OCI-LY3 (cell line): ENCODE measurements around the gene COA8.

ENCODE experiments used
- H2AFZ ChIP-seq: fragments of 200-600, 300-600 bp; shearing (Covaris generic); 2 replicates; pipeline ENCODE4 v1.6.0; 2014; ENCODE audit warnings: antibody characterized with exemption, low read depth, low read length
- H3K27ac ChIP-seq: fragments of 200-600, 300-600 bp; sonication (generic); 2 replicates; pipeline ENCODE4 v1.5.1; 2014; ENCODE audit warnings: mild to moderate bottlenecking, low read length, moderate library complexity, mixed read lengths
- H3K27me3 ChIP-seq: fragments of 200-600, 300-600 bp; sonication (generic); 2 replicates; pipeline ENCODE4 v1.6.1; 2014; ENCODE audit warnings: low read depth, low read length, mixed read lengths
- H3K36me3 ChIP-seq: fragments of 200-600, 300-600 bp; sonication (generic); replicated peaks from 2 replicates; pipeline ENCODE3; 2014; ENCODE audit warnings: low read depth, low read length, mixed read lengths
- H3K4me1 ChIP-seq: fragments of 300-600, 200-600 bp; sonication (generic); 2 replicates; pipeline ENCODE4 v1.6.1; 2014; ENCODE audit warnings: low read length, mixed read lengths
- H3K4me2 ChIP-seq: fragments of 200-600, 300-600 bp; sonication (generic); 2 replicates; pipeline ENCODE4 v1.6.1; 2014; ENCODE audit warnings: low read length, mixed read lengths
- H3K4me3 ChIP-seq: fragments of 300-600, 200-600 bp; sonication (generic); 2 replicates; pipeline ENCODE4 v1.5.1; 2014; ENCODE audit warnings: antibody characterized with exemption, mild to moderate bottlenecking, low read length, moderate library complexity
- H3K79me2 ChIP-seq: fragments of 300-600, 200-600 bp; shearing (Covaris generic); 2 replicates; pipeline ENCODE4 v1.6.1; 2014; ENCODE audit warnings: mild to moderate bottlenecking, low read length, mixed read lengths
- H3K9ac ChIP-seq: fragments of 300-600, 200-600 bp; shearing (Covaris generic); 2 replicates; pipeline ENCODE4 v1.6.0; 2014; ENCODE audit warnings: mild to moderate bottlenecking, low read length, moderate library complexity
- H3K9me3 ChIP-seq: fragments of 200-600, 300-600 bp; shearing (Covaris generic); 2 replicates; pipeline ENCODE4 v1.6.1; 2014; ENCODE audit warnings: low read length, mixed read lengths; ENCODE audit not compliant: insufficient read depth
- H4K20me1 ChIP-seq: fragments of 200-600, 300-600 bp; sonication (generic); 2 replicates; pipeline ENCODE4 v1.6.1; 2016; ENCODE audit warnings: low read length, mixed read lengths; ENCODE audit not compliant: insufficient read depth
- EZH2phosphoT487 ChIP-seq: fragments of 200-600 bp; shearing (Covaris generic); IDR thresholded peaks from 2 replicates; pipeline ENCODE4 v1.6.1; 2018; ENCODE audit warnings: antibody characterized with exemption, mixed run types, low read depth
- TF ChIP-seq, protein P1 (sequence below): fragments of 200-600, 300-600 bp; sonication (generic); IDR thresholded peaks from 2 replicates; pipeline ENCODE4 v1.5.1; 2014; ENCODE audit warnings: antibody characterized with exemption, low read length, low read depth

COA8 gene

DNA sequence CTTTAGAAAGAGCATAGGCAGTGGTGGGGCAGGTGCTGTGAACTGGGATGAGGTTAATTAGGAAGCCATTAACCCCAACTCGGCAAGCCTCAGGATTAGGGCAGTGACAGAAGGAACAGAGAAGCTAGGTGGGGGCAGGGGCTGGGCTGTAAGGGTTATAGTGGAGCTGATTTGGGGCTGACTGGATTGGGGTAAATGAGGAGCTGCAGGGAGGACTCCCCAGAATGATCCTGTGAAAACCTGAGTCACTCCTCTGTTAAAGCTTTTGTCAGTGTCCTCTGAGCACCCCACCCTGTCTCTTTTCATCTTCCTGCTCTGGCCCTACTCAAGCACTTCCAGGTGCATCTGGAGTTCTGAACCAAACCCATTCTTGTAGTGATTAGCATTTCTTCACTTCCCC, 70.6 kb downstream of the COA8 start:
- H4K20me1 ChIP-seq: peaks cover 54% of the 10 kb centered on the region
- no peak overlapping the region for H3K4me3 ChIP-seq
- H3K36me3 ChIP-seq: peaks cover 6% of the 10 kb centered on the region
- H2AFZ ChIP-seq: no peak overlapping the region
- H3K27ac ChIP-seq: no peak overlapping the region
- peaks cover 90% of the 10 kb centered on the region for H3K79me2 ChIP-seq
- H3K9ac ChIP-seq: no peak overlapping the region
- peaks cover 16% of the 10 kb centered on the region for H3K4me1 ChIP-seq
- no peaks in the 10 kb centered on the region for H3K27me3 ChIP-seq
- no peaks in the 10 kb centered on the region for H3K9me3 ChIP-seq
- no peak overlapping the region for H3K4me2 ChIP-seq
- TF ChIP-seq EZH2phosphoT487: no peak
- TF ChIP-seq, protein P1, sequence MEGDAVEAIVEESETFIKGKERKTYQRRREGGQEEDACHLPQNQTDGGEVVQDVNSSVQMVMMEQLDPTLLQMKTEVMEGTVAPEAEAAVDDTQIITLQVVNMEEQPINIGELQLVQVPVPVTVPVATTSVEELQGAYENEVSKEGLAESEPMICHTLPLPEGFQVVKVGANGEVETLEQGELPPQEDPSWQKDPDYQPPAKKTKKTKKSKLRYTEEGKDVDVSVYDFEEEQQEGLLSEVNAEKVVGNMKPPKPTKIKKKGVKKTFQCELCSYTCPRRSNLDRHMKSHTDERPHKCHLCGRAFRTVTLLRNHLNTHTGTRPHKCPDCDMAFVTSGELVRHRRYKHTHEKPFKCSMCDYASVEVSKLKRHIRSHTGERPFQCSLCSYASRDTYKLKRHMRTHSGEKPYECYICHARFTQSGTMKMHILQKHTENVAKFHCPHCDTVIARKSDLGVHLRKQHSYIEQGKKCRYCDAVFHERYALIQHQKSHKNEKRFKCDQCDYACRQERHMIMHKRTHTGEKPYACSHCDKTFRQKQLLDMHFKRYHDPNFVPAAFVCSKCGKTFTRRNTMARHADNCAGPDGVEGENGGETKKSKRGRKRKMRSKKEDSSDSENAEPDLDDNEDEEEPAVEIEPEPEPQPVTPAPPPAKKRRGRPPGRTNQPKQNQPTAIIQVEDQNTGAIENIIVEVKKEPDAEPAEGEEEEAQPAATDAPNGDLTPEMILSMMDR: no peak

DNA sequence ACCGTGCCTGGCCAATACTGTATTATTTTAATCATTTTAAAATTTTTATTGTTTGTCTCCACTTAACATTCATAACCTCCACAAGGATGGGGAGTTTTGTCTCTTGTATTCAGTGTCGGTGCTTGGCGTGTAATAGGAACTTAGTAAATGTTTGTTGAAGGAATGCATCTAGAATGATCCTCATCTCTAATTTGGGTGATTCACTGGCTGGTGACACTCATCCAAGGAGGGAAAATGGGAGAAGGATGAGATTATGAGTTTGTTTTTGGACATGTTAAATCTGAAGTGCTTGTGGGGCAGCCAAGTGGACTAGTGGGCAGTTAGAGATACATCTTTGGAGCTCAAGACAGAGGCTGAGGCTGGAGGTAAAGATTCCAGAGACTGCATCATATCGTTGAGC, 71.4 kb downstream of the COA8 start:
- peaks cover 16% of the 10 kb centered on the region for H3K4me1 ChIP-seq
- TF ChIP-seq, protein P1: no peak
- no peak for TF ChIP-seq EZH2phosphoT487

DNA sequence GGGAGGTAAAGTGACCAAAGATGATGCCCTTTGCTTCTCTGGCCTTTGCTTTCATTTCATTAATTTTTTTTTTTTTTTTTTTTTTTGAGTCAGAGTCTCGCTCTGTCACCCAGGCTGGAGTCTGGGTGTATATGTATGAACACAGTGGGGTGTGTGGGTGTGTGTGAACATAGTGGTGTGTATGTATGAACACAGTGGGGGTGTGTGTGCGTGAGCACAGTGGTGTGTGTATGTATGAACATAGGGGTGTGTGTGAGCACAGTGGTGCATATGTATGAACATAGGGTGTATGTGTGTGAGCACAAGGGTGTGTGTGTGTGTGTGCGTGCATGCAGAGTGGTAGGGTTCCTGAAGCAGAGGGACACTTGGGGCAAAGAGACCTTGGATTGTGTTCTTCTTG, 75.8 kb downstream of the COA8 start:
- Histone ChIP-seq H3K79me2 (peaks cover 93% of the 10 kb centered on the region), H2AFZ (no peak overlapping the region), H3K4me1 (peaks cover 11% of the 10 kb centered on the region), H4K20me1 (peaks cover 47% of the 10 kb centered on the region), H3K36me3 (peaks cover 6% of the 10 kb centered on the region), H3K27me3 (no peaks in the 10 kb centered on the region), H3K9me3 (no peaks in the 10 kb centered on the region), H3K4me3 (no peak overlapping the region), H3K4me2 (no peak overlapping the region), H3K27ac (no peak overlapping the region), H3K9ac (no peak overlapping the region)
- TF ChIP-seq, protein P1: no peak
- no peak for TF ChIP-seq EZH2phosphoT487

More for the DNA sequence above, 71.4 kb downstream of the COA8 start:
- Histone ChIP-seq H3K4me2 (no peak overlapping the region), H3K9ac (no peak overlapping the region), H3K9me3 (no peaks in the 10 kb centered on the region), H3K4me3 (no peak overlapping the region), H4K20me1 (peaks cover 58% of the 10 kb centered on the region), H2AFZ (no peak overlapping the region), H3K79me2 (peaks cover 96% of the 10 kb centered on the region), H3K27me3 (no peaks in the 10 kb centered on the region), H3K36me3 (peaks cover 6% of the 10 kb centered on the region), H3K27ac (no peak overlapping the region)
